K562 (cell line): ENCODE measurements around the gene PDE6H. TPM values are rescaled to one million over a fixed set of nuclear protein-coding genes. Genes with fewer than 3 reads are reported as not detected.
A peak's percentile ranks its signal among the peaks of the same experiment; 100 is the strongest.

Experiments
- ATAC-seq: fragments of 200-7000 bp; cut with Tn5 transposase; 3 replicates; pipeline ENCODE4 v1.9.1; 2020; ENCODE audit warnings: moderate library complexity
- BruUV-seq: library from RNA; stranded (reverse); fragments of 400-500 nt; replicated peaks from 2 replicates; lab custom pipeline; 2021; lab: Mats Ljungman, UMichigan
- CTCF ChIA-PET: fragments of 300-600 bp; formaldehyde crosslinking; extraction: SDS; loops from one replicate; lab custom pipeline; 2021; ENCODE audit warnings: low intra/inter-chr PET ratio; lab: Yijun Ruan, JAX
- POLR2A ChIA-PET: fragments of 300-600, 350-650 bp; sonication (Branson Sonifier 250); formaldehyde crosslinking; extraction: SDS; loops from one replicate; lab custom pipeline; 2021; ENCODE audit warnings: antibody characterized with exemption, inconsistent platforms; lab: Yijun Ruan, JAX
- DNase-seq, 4 experiments: peaks; one replicate each; pipeline versions ENCODE4 v3.0.0 to v3.0.0-alpha.2; 2011 to 2018; ENCODE audit warnings: low spot score in 3 of 4, mixed read lengths in 3 of 4; ENCODE audit errors: extremely low read depth in 1 of 4
- FAIRE-seq: peaks from 2 replicates; lab custom pipeline; 2011; peaks lifted over from hg19 to GRCh38; lab: Jason Lieb, UNC
- H2AFZ ChIP-seq: 2 replicates; pipeline ENCODE4 v1.6.0; 2011; ENCODE audit warnings: low read depth, low read length, control low read depth, inconsistent platforms
- H3K27ac ChIP-seq: fragments of 200-600 bp; 3 replicates; pipeline ENCODE4 v1.8.0; 2011; ENCODE audit warnings: low read depth, mild to moderate bottlenecking, control low read depth, inconsistent platforms, low read length, moderate library complexity, mixed read lengths; ENCODE audit errors: extremely low read depth
- H3K27me3 ChIP-seq, 2 experiments: fragments of 300-600 bp in 1 of 2; 2 replicates in 1 of 2; 3 replicates in 1 of 2; pipeline versions ENCODE4 v1.6.0 to v1.8.0; 2011; ENCODE audit warnings: inconsistent platforms in 2 of 2, low read length in 2 of 2, mild to moderate bottlenecking in 1 of 2, mixed read lengths in 1 of 2, moderate library complexity in 1 of 2; ENCODE audit not compliant: control insufficient read depth in 2 of 2, insufficient read depth in 2 of 2
- H3K36me3 ChIP-seq: fragments of 300-600 bp; 3 replicates; pipeline ENCODE4 v1.8.0; 2011; ENCODE audit warnings: mild to moderate bottlenecking, low read length, inconsistent platforms; ENCODE audit not compliant: control insufficient read depth, insufficient read depth
- H3K4me1 ChIP-seq, 2 experiments: fragments of 200-600 bp in 1 of 2; replicated peaks in 1 of 2; 2 replicates in 1 of 2; 3 replicates in 1 of 2; pipeline versions ENCODE4 v1.5.1 to v1.8.0; 2011; ENCODE audit warnings: inconsistent platforms in 2 of 2, low read length in 2 of 2, mild to moderate bottlenecking in 1 of 2, mixed read lengths in 1 of 2, moderate library complexity in 1 of 2; ENCODE audit not compliant: control insufficient read depth in 2 of 2, insufficient read depth in 2 of 2
- H3K4me2 ChIP-seq: 2 replicates; pipeline ENCODE4 v1.6.1; 2011; ENCODE audit warnings: low read length, control low read depth, inconsistent platforms, mixed read lengths; ENCODE audit not compliant: insufficient read depth
- H3K4me3 ChIP-seq: fragments of 200-600 bp; sonication (generic), shearing (Covaris generic); 2 replicates; pipeline ENCODE4 v1.5.1; 2016; ENCODE audit warnings: control low read depth, inconsistent platforms
- H3K79me2 ChIP-seq: fragments of 200-600 bp; 3 replicates; pipeline ENCODE4 v1.8.0; 2011; ENCODE audit warnings: low read length, inconsistent platforms; ENCODE audit not compliant: control insufficient read depth, insufficient read depth
- H3K9ac ChIP-seq, 2 experiments: 2 replicates each; pipeline versions ENCODE4 v1.6.0 to v1.6.1; 2011; ENCODE audit warnings: low read depth in 2 of 2, low read length in 2 of 2, control low read depth in 1 of 2, inconsistent platforms in 1 of 2, mild to moderate bottlenecking in 1 of 2, mixed read lengths in 1 of 2; ENCODE audit not compliant: insufficient read depth in 1 of 2
- H3K9me1 ChIP-seq: one replicate; pipeline ENCODE4 v1.6.0; 2011; ENCODE audit warnings: inconsistent platforms, mild to moderate bottlenecking, low read length, moderate library complexity; ENCODE audit not compliant: control insufficient read depth, insufficient read depth
- H3K9me3 ChIP-seq: replicated peaks from 2 replicates; pipeline ENCODE4 v1.5.1; 2011; ENCODE audit warnings: low read depth, low read length, inconsistent platforms; ENCODE audit not compliant: control insufficient read depth, insufficient read depth
- H4K20me1 ChIP-seq: replicated peaks from 2 replicates; pipeline ENCODE4 v1.6.1; 2011; ENCODE audit warnings: low read length, inconsistent platforms, mixed read lengths; ENCODE audit not compliant: control insufficient read depth, insufficient read depth
- CSDE1 ChIP-seq, 2 experiments: fragments of 450-650 bp; IDR thresholded peaks; 2 replicates each; pipeline ENCODE4 v1.6.1; 2016; ENCODE audit warnings: mild to moderate bottlenecking in 1 of 2
- HMGXB4 ChIP-seq: sonication (generic); formaldehyde crosslinking; IDR thresholded peaks from 2 replicates; pipeline ENCODE4 v1.8.1; 2023; ENCODE audit warnings: mild to moderate bottlenecking, missing genetic modification reagents
- POLR2H ChIP-seq: IDR thresholded peaks from 2 replicates; pipeline ENCODE4 v1.6.1; 2016; ENCODE audit warnings: missing genetic modification characterization, low read depth, mild to moderate bottlenecking, control low read depth, missing compliant biosample characterization, moderate library complexity
- RCOR1 ChIP-seq, 2 experiments: IDR thresholded peaks; 2 replicates each; pipeline ENCODE4 v1.6.1; 2012; ENCODE audit warnings: low read depth in 2 of 2, low read length in 2 of 2, borderline replicate concordance in 1 of 2, improper control_type of control experiment in 1 of 2
- ZBTB33 ChIP-seq: sonication (generic); formaldehyde crosslinking; IDR thresholded peaks from 2 replicates; pipeline ENCODE4 v1.8.1; 2023; ENCODE audit warnings: mild to moderate bottlenecking, missing genetic modification reagents
- ZEB2 ChIP-seq: fragments of 450-650 bp; IDR thresholded peaks from 2 replicates; pipeline ENCODE4 v1.6.1; 2016
- WGBS: fragments of 100-300 bp; shearing (Covaris generic); methylation state at CpG from one replicate; pipeline ENCODE4 v1.1.6; 2016; ENCODE audit warnings: low coverage, mixed read lengths; ENCODE audit not compliant: insufficient coverage; ENCODE audit errors: missing lambda C conversion rate; 5-methylcytosine and 5-hydroxymethylcytosine counted together
- in situ Hi-C: fragments of 300-500 bp; cut with MboI; formaldehyde crosslinking; loops from 4 replicates; pipeline ENCODE4 v1.15.0; 2018; ENCODE audit warnings: inconsistent platforms, mixed read lengths
- intact Hi-C: fragments of 100-400 bp; cut with micrococcal nuclease; formaldehyde crosslinking; loops from 2 replicates; pipeline ENCODE4 v1.14.2; 2022
- polyA plus RNA-seq, 8 experiments: library from polyadenylated mRNA; depleted of rRNA in 4 of 8; stranded (reverse) in 5 of 8; unstranded in 3 of 8; fragments of >200 nt; fragmentation: Nextera tagmentation in 2 of 8; fragmentation: Illumina TruSeq in 1 of 8; extraction: Ambion mirVana in 2 of 8; extraction: Trizol in 1 of 8; gene quantifications; 2 replicates each; pipeline versions ENCODE4 v1.2.1 to v1.2.3, GENCODE V29; 2011 to 2014; ENCODE audit warnings: inconsistent platforms in 1 of 8, missing spikeins in 1 of 8
- total RNA-seq, 7 experiments: library from RNA; depleted of rRNA in 6 of 7; stranded (reverse); fragments of >200 nt in 6 of 7; fragmentation: Illumina TruSeq in 2 of 7; extraction: Trizol in 2 of 7; gene quantifications; 2 replicates each; pipeline versions ENCODE4 v1.2.1 to v1.2.3, GENCODE V29; 2011 to 2021; ENCODE audit warnings: low replicate concordance in 1 of 7

Gene PDE6H
- total and polyA plus RNA-seq, 9 of the 15 experiments (the other 6 are each of a cell fraction or from before 2014, with no cell fraction given), result 0.15 TPM; not detected in 8

GRCh38 chr12:14961466-14962152 lies 11.2 kb upstream of the PDE6H start, which contains the start of gene ARHGDIB:
Gene ARHGDIB (minus strand): TSS chr12:14961601. CDS start chr12:14950712, 10,889 bp downstream.
- peak; percentile 65 for ATAC-seq
- ChIA-PET CTCF (no interaction called here), POLR2A (no interaction called here)
- no peaks in the 10 kb centered on the region for H3K36me3 ChIP-seq
- DNase-seq, result peak in 2 of 4 experiments; percentile 14 to 59
- BruUV-seq, result no TSS peak
- FAIRE-seq, result peak; percentile 55
- in situ Hi-C loops, result loop anchor here (25.0 kb wide), 1 partner anchor 749 kb away; no protein-coding TSS in a partner anchor
- H3K4me3 ChIP-seq, result peak within 1 kb of the TSS; percentile 40
- H4K20me1 ChIP-seq, result no peaks in the 10 kb centered on the region
- H3K79me2 ChIP-seq, result no peaks in the 10 kb centered on the region
- intact Hi-C loops, result no loop called here
- H3K9me3 ChIP-seq, result no peaks in the 10 kb centered on the region
- 4% methylated on average over 14 of the region's 14 CpGs for WGBS
- H3K4me2 ChIP-seq, result peak within 1 kb of the TSS; percentile 86
- H3K27ac ChIP-seq, result peak within 1 kb of the TSS; percentile 86
- no peaks in the 10 kb centered on the region; a peak in 2 of 5 replicates for H3K4me1 ChIP-seq
- H3K9me1 ChIP-seq, result no peaks in the 10 kb centered on the region
- peak within 1 kb of the TSS; percentile 88 for H2AFZ ChIP-seq
- no peaks in the 10 kb centered on the region for H3K27me3 ChIP-seq
- H3K9ac ChIP-seq, result peak within 1 kb of the TSS; percentile 65 to 77; a peak in 3 of 4 replicates
- TF ChIP-seq HMGXB4 (CRISPR knock-in tag) (no peak), CSDE1 (IDR thresholded peaks at IDR 0.05) (no peak), ZBTB33 (CRISPR knock-in tag) (no peak), ZEB2 (no peak), POLR2H (tag) (peak; percentile 67), RCOR1 (IDR thresholded peaks at IDR 0.05; ENCODE audit: borderline replicate concordance in 1 of 2, low read depth in 2 of 2, low read length in 2 of 2) (no peak)
